Fibroblast of skin of back (primary cell): ENCODE data around the gene GDPD4.

ENCODE experiments used
- DNase-seq: peaks from one replicate; pipeline ENCODE4 v3.0.0-alpha.2; 2013

Gene GDPD4

DNA sequence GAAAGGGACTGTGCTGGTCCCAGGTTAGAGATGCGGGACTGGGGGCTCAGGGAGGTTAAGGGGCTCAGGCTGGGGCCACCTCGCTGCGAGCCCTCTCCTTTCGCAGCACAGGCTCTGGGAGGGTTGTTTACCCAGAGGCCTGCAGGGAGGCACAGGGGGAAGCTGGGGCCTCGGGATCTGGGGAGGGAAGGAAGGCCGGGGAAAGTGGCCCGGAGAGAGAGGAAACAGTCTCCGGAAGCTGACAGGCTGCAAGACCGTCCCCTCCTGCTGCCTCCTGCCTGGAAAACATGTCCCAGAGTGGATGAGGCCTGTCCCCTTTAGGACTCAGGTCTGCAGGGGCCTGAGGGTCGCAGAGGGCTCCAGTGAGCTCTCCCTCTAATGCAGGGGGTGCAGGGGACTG, 128.0 kb downstream of the GDPD4 start:
- no peak for DNase-seq

DNA sequence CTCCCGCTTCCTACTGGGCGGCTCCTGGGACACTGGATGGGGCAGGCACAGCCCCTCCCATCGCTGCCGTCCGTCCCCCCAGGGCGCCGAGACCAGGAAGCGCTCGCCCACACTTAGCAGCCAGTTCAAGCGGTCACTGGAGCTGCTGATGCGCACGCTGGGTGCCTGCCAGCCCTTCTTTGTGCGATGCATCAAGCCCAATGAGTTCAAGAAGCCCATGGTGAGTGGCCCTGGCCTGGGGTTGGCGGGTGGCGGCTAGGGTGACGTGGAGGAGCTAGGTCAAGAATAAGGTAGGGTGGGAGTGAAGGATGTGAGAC, 128.9 kb downstream of the GDPD4 start:
- DNase-seq = no peak

DNA sequence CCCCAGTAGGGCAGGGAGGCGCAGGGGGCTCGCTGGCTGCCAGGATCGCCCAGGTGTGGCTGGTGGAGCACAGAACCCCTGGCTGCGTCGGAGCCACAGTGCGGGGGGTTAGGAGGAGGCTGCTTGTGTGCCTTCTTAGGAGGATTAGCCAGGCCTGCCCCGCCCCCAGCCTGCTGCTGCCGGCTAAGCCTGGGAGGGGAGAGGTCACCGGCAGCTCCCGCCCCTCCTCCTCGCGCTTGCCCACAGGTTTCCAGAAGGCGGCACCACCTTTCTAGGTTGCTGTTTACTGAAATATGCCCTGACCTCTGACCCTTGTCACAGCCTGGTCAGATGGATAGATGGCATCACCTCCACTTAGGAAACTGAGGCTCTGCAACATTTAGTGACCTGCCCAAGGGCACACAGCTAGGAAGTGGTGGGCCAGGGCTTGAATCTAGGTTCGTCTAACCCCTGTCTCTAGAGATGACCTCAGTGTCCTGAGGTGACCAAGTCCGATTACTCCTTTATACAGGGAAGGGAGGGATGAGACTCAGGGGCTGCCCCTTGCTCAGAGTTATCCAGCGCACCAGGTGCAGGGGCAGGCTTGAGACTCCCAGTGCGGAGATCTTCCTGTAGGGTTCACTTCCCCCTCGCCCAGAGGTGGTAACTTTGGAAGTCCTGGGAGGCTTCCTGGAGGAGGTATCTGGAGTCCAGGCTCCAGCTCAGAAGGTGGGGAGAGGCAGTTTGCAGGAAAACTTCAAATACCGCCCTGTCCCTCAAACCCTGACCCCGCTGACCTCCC, 129.4 kb downstream of the GDPD4 start:
- no peak for DNase-seq

DNA sequence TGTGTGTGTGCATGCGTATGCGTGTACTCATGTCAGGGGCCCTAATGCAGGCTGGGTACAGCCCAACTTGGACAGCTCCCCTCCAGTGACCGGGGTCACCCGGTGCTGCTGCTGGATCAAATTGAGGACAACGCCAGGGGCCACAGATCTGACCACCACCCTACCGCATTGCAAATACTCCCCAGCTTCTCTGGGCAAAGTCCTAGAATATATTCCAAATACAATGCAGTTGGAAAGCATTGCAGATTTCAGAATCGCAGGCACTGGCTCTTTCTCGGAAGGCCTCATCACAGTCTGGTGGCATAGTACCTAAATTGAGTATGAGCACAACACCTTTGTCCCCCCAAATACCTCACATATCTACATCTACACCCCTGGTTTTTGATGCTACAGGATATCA, 130.2 kb downstream of the GDPD4 start:
- DNase-seq = no peak

DNA sequence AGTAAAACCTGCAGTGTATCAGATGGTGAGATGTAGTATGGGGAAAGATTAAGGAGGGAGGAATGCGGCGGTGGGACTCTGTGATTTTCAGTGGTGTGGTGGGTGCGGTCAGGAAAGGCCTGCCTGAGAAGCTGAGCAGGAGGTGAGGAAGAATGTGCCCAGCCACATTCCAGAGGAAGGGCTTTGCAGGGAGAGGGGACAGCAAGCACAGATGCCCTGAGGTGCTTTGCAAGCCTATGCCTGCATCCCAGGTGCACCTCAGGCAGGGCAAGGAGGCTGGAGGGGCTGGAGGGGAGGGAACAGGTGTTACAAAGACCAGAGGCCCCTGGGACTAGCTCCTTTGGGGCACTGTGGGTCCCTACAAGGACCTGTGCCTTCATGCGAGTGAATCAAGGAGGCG, 131.4 kb downstream of the GDPD4 start:
- no peak for DNase-seq

DNA sequence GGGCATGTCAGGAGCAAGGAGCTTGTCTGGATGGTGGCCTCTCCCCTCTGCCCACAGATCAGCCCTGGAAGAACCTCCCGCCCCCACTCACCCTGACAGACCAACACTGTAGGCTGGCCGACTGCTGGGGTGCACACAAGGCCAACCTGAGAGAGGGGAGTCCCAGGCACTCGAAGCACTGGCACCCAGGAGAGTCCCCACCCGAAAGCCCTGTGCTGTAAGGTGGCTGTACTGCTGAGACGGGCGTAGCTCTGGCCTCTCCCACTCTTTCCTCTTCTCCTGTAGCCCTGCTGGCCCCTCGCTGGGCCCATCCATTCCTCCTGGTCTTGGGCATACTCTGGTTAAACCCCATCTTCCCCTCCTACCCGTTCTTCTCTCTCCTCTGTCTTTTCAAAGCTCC, 133.7 kb downstream of the GDPD4 start:
- DNase-seq = no peak

DNA sequence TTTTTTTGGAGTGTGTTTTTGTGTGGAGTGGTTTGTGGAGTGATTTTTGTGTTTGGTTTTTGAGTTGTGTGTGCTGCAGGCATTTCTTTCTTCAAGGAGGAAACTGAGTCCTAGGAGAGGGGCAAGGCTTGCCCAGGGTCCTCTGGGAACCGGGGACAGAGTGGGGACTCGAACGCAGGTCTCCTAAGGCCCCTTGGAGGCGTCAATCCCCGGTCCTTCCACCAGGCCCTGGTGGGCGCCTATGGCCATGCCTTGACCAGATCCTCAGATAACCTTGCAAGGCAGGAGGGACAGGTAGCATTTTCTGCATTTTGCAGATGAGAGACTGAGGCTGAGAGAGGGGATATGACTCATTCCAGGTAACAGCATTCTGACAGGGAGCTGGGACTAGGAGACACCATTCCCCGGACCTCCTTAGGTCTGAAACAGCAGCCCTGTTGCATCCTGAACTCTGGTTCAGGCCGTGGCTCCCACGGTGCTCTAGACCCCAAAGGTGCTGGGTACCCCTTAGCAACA, 134.3 kb downstream of the GDPD4 start:
- DNase-seq = no peak
